HG02943 (cell line): Measurements from ENCODE around the gene KRT73.

ENCODE experiments used
- ATAC-seq: cut with Tn5 transposase; IDR thresholded peaks from one replicate; pipeline ENCODE4 v1.9.1; 2021; ENCODE audit warnings: mild to moderate bottlenecking, low read depth, moderate library complexity; ENCODE audit not compliant: unreplicated experiment

The KRT73 gene

GRCh38 chr12:52577316-52577715 is 41.0 kb downstream of the KRT73 start:
- no peak for ATAC-seq

- ATAC-seq = no peak
Observed at GRCh38 chr12:52575948-52576347, 42.4 kb downstream of the KRT73 start.

- ATAC-seq = no peak
Observed at GRCh38 chr12:52575256-52575655, 43.1 kb downstream of the KRT73 start.

GRCh38 chr12:52573743-52574142 is 44.6 kb downstream of the KRT73 start, which contains the start of gene KRT74:
Gene KRT74, minus strand, starts transcription at chr12:52573843. Its CDS starts 66 bp downstream, at chr12:52573777.
- no peak for ATAC-seq

GRCh38 chr12:52573306-52573705 is 45.1 kb downstream of the KRT73 start:
- no peak for ATAC-seq

- no peak for ATAC-seq
Observed at GRCh38 chr12:52570511-52570910, 47.8 kb downstream of the KRT73 start.

- no peak for ATAC-seq
Observed at GRCh38 chr12:52568111-52568510, 50.2 kb downstream of the KRT73 start.

GRCh38 chr12:52566847-52567291 is 51.5 kb downstream of the KRT73 start:
- ATAC-seq = no peak

GRCh38 chr12:52564582-52564981 is 53.8 kb downstream of the KRT73 start:
- ATAC-seq = no peak

GRCh38 chr12:52561880-52562449 is 56.4 kb downstream of the KRT73 start:
- no peak for ATAC-seq

- no peak for ATAC-seq
Observed at GRCh38 chr12:52559979-52560378, 58.4 kb downstream of the KRT73 start.

GRCh38 chr12:52558781-52559445 is 59.4 kb downstream of the KRT73 start:
- ATAC-seq = no peak
